Measurements from ENCODE around the gene ARMC6.

DNA sequence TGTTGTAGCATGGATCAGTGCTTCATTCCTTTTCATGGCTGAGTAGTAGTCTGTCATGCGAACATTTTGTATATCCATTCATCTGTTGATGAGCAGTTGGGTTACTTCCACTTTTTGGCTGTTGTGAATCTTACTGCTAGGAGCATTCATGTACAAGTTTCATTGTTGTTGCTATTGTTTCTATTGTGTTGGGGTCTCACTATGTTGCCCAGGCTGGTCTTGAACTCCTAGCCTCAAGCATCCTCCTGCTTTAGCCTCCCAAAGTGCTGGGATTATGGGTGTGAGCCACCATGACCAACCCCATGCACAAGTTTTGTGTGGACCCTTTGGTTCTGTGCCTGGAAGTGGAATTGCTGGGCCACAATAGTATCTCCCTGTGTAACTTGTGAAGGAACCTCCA lies 46.2 kb downstream of the ARMC6 start:
- no peak for TF ChIP-seq POLR2AphosphoS5 (IDR thresholded peaks at IDR 0.05; ENCODE audit: low read depth, low read length)
- TF ChIP-seq POLR2A (IDR thresholded peaks at IDR 0.05; ENCODE audit: low read depth, low read length) = no peak
- no peak for TF ChIP-seq TAF1 (IDR thresholded peaks at IDR 0.05; ENCODE audit: low read depth, low read length)
- no peak for TF ChIP-seq PAX5 (IDR thresholded peaks at IDR 0.05; ENCODE audit: insufficient read depth, low read length, severe bottlenecking)
- no peak for TF ChIP-seq POU2F2 (IDR thresholded peaks at IDR 0.05; ENCODE audit: low read depth, low read length)

Measured in GM12891 (cell line).